DND-41 (cell line): ENCODE measurements around the gene ACTN1.

Source experiments
- ATAC-seq: fragments of 200-7000 bp; cut with Tn5 transposase; 3 replicates; pipeline ENCODE4 v1.9.1; 2021; ENCODE audit warnings: low read depth; ENCODE audit not compliant: insufficient read depth
- DNase-seq: peaks from one replicate; pipeline ENCODE4 v3.0.0-alpha.2; 2020
- H2AFZ ChIP-seq: 2 replicates; pipeline ENCODE4 v1.6.0; 2012; ENCODE audit warnings: low read depth, low read length
- H3K27ac ChIP-seq: 2 replicates; pipeline ENCODE4 v1.5.1; 2012; ENCODE audit warnings: low read length, inconsistent platforms
- H3K27me3 ChIP-seq: fragments of 200-600 bp; sonication (generic); 2 replicates; pipeline ENCODE4 v1.6.0; 2012; ENCODE audit warnings: low read length, mild to moderate bottlenecking, inconsistent platforms; ENCODE audit not compliant: insufficient read depth, poor library complexity
- H3K36me3 ChIP-seq: 2 replicates; pipeline ENCODE4 v1.5.1; 2012; ENCODE audit warnings: low read length, inconsistent platforms; ENCODE audit not compliant: insufficient read depth
- H3K4me1 ChIP-seq: 2 replicates; pipeline ENCODE4 v1.5.1; 2012; ENCODE audit warnings: mild to moderate bottlenecking, low read length; ENCODE audit not compliant: insufficient read depth
- H3K4me2 ChIP-seq: 2 replicates; pipeline ENCODE4 v1.6.0; 2012; ENCODE audit warnings: mild to moderate bottlenecking, moderate library complexity, low read length, inconsistent platforms; ENCODE audit not compliant: insufficient read depth
- H3K4me3 ChIP-seq, 2 experiments: fragments of 200-600 bp in 1 of 2; shearing (Covaris generic) in 1 of 2; 2 replicates each; pipeline ENCODE4 v1.5.1; 2012 to 2016; ENCODE audit warnings: inconsistent platforms in 2 of 2, low read length in 2 of 2, mild to moderate bottlenecking in 2 of 2, low read depth in 1 of 2, moderate library complexity in 1 of 2
- H3K79me2 ChIP-seq: 2 replicates; pipeline ENCODE4 v1.6.0; 2012; ENCODE audit warnings: low read length, inconsistent platforms; ENCODE audit not compliant: insufficient read depth
- H3K9ac ChIP-seq: 2 replicates; pipeline ENCODE4 v1.6.0; 2012; ENCODE audit warnings: low read depth, mild to moderate bottlenecking, inconsistent platforms, low read length, moderate library complexity
- H3K9me3 ChIP-seq: 2 replicates; pipeline ENCODE4 v1.5.1; 2012; ENCODE audit warnings: low read length, moderate library complexity, mild to moderate bottlenecking, inconsistent platforms; ENCODE audit not compliant: insufficient read depth, severe bottlenecking
- H4K20me1 ChIP-seq: 2 replicates; pipeline ENCODE4 v1.6.0; 2012; ENCODE audit warnings: low read length; ENCODE audit not compliant: insufficient read depth
- CTCF ChIP-seq: IDR thresholded peaks from 2 replicates; pipeline ENCODE4 v1.5.1; 2012; ENCODE audit warnings: borderline replicate concordance, low read length, moderate library complexity, mild to moderate bottlenecking; ENCODE audit not compliant: poor library complexity, severe bottlenecking; ENCODE audit errors: extremely low read depth
- EZH2 ChIP-seq: IDR thresholded peaks from 3 replicates; pipeline ENCODE4 v1.6.1; 2012; ENCODE audit warnings: borderline replicate concordance, low read depth, mild to moderate bottlenecking, moderate library complexity, low read length, inconsistent platforms; ENCODE audit not compliant: severe bottlenecking

The ACTN1 gene

DNA sequence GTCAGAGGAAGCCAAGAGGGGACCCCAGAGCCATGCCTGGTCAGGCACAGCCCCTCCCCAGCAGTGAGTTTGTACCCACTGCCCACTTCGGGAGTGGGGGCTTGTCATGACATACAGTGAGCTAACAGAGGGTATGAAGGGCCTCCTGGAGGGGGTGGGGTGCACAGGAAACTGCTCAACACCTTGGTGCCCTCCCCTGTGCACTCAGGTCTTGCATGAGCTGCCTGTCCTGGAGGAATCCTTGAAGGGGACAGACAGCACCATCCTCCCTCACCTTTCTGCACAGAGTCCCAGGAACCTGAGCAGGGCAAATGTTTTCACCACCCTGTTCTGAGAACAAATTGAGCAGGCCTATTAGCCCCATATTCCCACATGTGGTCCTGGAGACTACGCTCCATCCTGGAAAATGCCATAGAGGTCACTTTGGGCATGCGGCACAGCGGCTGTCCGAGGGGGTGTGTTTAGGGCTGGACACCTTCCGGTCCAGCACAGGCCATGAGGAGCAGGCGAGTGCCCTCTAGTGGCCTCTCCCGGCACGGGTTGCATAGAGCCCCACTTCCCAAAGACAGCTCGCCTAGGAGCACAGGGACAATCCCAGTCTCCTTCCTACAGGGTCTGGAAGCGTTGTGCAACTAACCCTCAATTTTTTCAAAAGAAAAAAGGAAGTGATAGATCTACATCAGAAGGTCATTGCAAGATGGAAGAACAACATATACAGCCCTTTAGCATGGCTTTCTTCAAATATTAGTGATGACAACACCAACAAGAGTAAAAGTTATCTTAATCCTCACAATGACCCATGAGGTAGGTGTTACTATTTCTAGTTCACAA lies 154.4 kb downstream of the ACTN1 start:
- peak; percentile 66 for ATAC-seq
- Histone ChIP-seq H3K27me3 (no peaks in the 10 kb centered on the region), H3K4me2 (no peak overlapping the region), H3K36me3 (no peaks in the 10 kb centered on the region), H3K9ac (no peak overlapping the region), H3K79me2 (no peaks in the 10 kb centered on the region), H4K20me1 (no peaks in the 10 kb centered on the region), H3K9me3 (no peaks in the 10 kb centered on the region), H3K27ac (no peak overlapping the region), H2AFZ (no peak overlapping the region), H3K4me3 (no peak overlapping the region), H3K4me1 (peaks cover 10% of the 10 kb centered on the region)
- TF ChIP-seq EZH2 (no peak), CTCF (peak; percentile 77)
- no peak for DNase-seq

- no peaks in the 10 kb centered on the region for H3K36me3 ChIP-seq
- H4K20me1 ChIP-seq, result no peaks in the 10 kb centered on the region
- H3K27me3 ChIP-seq, result no peaks in the 10 kb centered on the region
- H3K27ac ChIP-seq, result no peak overlapping the region
- no peaks in the 10 kb centered on the region for H3K9me3 ChIP-seq
- H2AFZ ChIP-seq, result no peak overlapping the region
- TF ChIP-seq CTCF (no peak), EZH2 (no peak)
- no peak overlapping the region for H3K4me2 ChIP-seq
- peaks cover 10% of the 10 kb centered on the region for H3K4me1 ChIP-seq
- ATAC-seq (no peak), DNase-seq (no peak)
- no peak overlapping the region for H3K9ac ChIP-seq
- no peak overlapping the region for H3K4me3 ChIP-seq
- no peaks in the 10 kb centered on the region for H3K79me2 ChIP-seq
Measured at GRCh38 chr14:68824207-68824516, 154.9 kb downstream of the ACTN1 start.
